H9 (cell line): ENCODE data around the gene EHMT2. TPM values are rescaled to one million over a fixed set of nuclear protein-coding genes. Genes with fewer than 3 reads are reported as not detected.
"Not testable (repeated sequence)": the region's sequence is repeated elsewhere in the genome, so short reads cannot be mapped to it uniquely, and the experiment has no call there.

Experiments used
- DNase-seq: peaks from one replicate; pipeline ENCODE4 v3.0.0-alpha.2; 2017
- H2AFZ ChIP-seq: one replicate; pipeline ENCODE4 v1.6.1; 2013; ENCODE audit warnings: mild to moderate bottlenecking, low read length, control low read depth, moderate library complexity
- H2AK5ac ChIP-seq: 2 replicates; pipeline ENCODE4 v1.6.1; 2013; ENCODE audit warnings: low read length, control low read depth, mixed read lengths; ENCODE audit not compliant: insufficient read length
- H2BK120ac ChIP-seq: one replicate; pipeline ENCODE4 v1.6.1; 2013; ENCODE audit warnings: low read depth, mild to moderate bottlenecking, low read length, control low read depth, inconsistent platforms; ENCODE audit not compliant: poor library complexity, severe bottlenecking
- H2BK12ac ChIP-seq: 2 replicates; pipeline ENCODE4 v1.6.1; 2013; ENCODE audit warnings: low read length, control low read depth, mixed read lengths, low read depth; ENCODE audit not compliant: insufficient read length
- H2BK15ac ChIP-seq: 2 replicates; pipeline ENCODE4 v1.6.1; 2013; ENCODE audit warnings: low read depth, low read length, control low read depth
- H2BK20ac ChIP-seq: one replicate; pipeline ENCODE4 v1.6.1; 2013; ENCODE audit warnings: low read depth, mild to moderate bottlenecking, low read length, control low read depth, inconsistent platforms; ENCODE audit not compliant: poor library complexity, severe bottlenecking
- H2BK5ac ChIP-seq: 2 replicates; pipeline ENCODE4 v1.6.1; 2013; ENCODE audit warnings: low read length, control low read depth, mixed read lengths; ENCODE audit not compliant: insufficient read length
- H3K14ac ChIP-seq: 2 replicates; pipeline ENCODE4 v1.6.1; 2013; ENCODE audit warnings: low read length, control low read depth; ENCODE audit not compliant: insufficient read depth
- H3K18ac ChIP-seq: 2 replicates; pipeline ENCODE4 v1.6.1; 2013; ENCODE audit warnings: low read depth, mild to moderate bottlenecking, mixed read lengths, low read length, control low read depth; ENCODE audit not compliant: insufficient read length
- H3K23ac ChIP-seq: 2 replicates; pipeline ENCODE4 v1.6.1; 2013; ENCODE audit warnings: low read length, control low read depth, mixed read lengths, low read depth; ENCODE audit not compliant: insufficient read length
- H3K23me2 ChIP-seq: 2 replicates; pipeline ENCODE4 v1.6.1; 2013; ENCODE audit warnings: low read depth, mild to moderate bottlenecking, mixed read lengths, low read length, control low read depth; ENCODE audit not compliant: insufficient read length, poor library complexity, severe bottlenecking
- H3K27ac ChIP-seq: 2 replicates; pipeline ENCODE4 v1.5.1; 2013; ENCODE audit warnings: low read length, control low read depth, mixed read lengths, low read depth; ENCODE audit not compliant: insufficient read length
- H3K27me3 ChIP-seq: 2 replicates; pipeline ENCODE4 v1.6.1; 2013; ENCODE audit warnings: low read length, control low read depth, inconsistent platforms; ENCODE audit not compliant: insufficient read depth
- H3K4ac ChIP-seq: 2 replicates; pipeline ENCODE4 v1.6.1; 2013; ENCODE audit warnings: low read depth, mild to moderate bottlenecking, control low read depth, inconsistent platforms, low read length, moderate library complexity
- H3K4me1 ChIP-seq: 2 replicates; pipeline ENCODE4 v1.6.1; 2013; ENCODE audit warnings: low read length, control low read depth, inconsistent platforms; ENCODE audit not compliant: insufficient read depth
- H3K4me2 ChIP-seq: 2 replicates; pipeline ENCODE4 v1.6.1; 2013; ENCODE audit warnings: low read length, control low read depth, mixed read lengths; ENCODE audit not compliant: insufficient read length, insufficient read depth
- H3K56ac ChIP-seq: 2 replicates; pipeline ENCODE4 v1.6.1; 2013; ENCODE audit warnings: low read depth, mild to moderate bottlenecking, mixed read lengths, low read length, control low read depth; ENCODE audit not compliant: insufficient read length
- H3K79me1 ChIP-seq: 2 replicates; pipeline ENCODE4 v1.6.1; 2013; ENCODE audit warnings: low read depth, mild to moderate bottlenecking, moderate library complexity, low read length, control low read depth, inconsistent platforms; ENCODE audit not compliant: insufficient read depth, poor library complexity, severe bottlenecking
- H3K79me2 ChIP-seq: 2 replicates; pipeline ENCODE4 v1.6.1; 2013; ENCODE audit warnings: low read length, control low read depth, inconsistent platforms; ENCODE audit not compliant: insufficient read depth
- H3K9ac ChIP-seq: 2 replicates; pipeline ENCODE4 v1.6.1; 2013; ENCODE audit warnings: low read length, control low read depth, mixed read lengths; ENCODE audit not compliant: insufficient read length; ENCODE audit errors: extremely low read depth
- H3K9me3 ChIP-seq: one replicate; pipeline ENCODE4 v1.6.1; 2013; ENCODE audit warnings: low read depth, low read length, inconsistent platforms; ENCODE audit not compliant: control insufficient read depth
- H3T11ph ChIP-seq: one replicate; pipeline ENCODE4 v1.6.1; 2013; ENCODE audit warnings: mild to moderate bottlenecking, low read length, control low read depth, inconsistent platforms
- H4K20me1 ChIP-seq: one replicate; pipeline ENCODE4 v1.6.1; 2013; ENCODE audit not compliant: control insufficient read depth, insufficient read length, insufficient read depth
- H4K5ac ChIP-seq: 2 replicates; pipeline ENCODE4 v1.6.1; 2013; ENCODE audit warnings: low read depth, mild to moderate bottlenecking, mixed read lengths, low read length, control low read depth; ENCODE audit not compliant: insufficient read length
- H4K8ac ChIP-seq: replicated peaks from 2 replicates; pipeline ENCODE4 v1.6.1; 2013; ENCODE audit warnings: low read length, control low read depth, mixed read lengths, low read depth; ENCODE audit not compliant: insufficient read length
- H4K91ac ChIP-seq: 2 replicates; pipeline ENCODE4 v1.6.1; 2013; ENCODE audit warnings: low read depth, mild to moderate bottlenecking, moderate library complexity, mixed read lengths, low read length, control low read depth; ENCODE audit not compliant: insufficient read length
- H3K27ac Mint-ChIP-seq, 3 experiments: 2 replicates in 2 of 3; 3 replicates in 1 of 3; pipeline ENCODE4 v1.8.0; 2020 to 2021; ENCODE audit warnings: mixed read lengths in 3 of 3, mild to moderate bottlenecking in 1 of 3, moderate library complexity in 1 of 3
- H3K27me3 Mint-ChIP-seq: 2 replicates; pipeline ENCODE4 v1.8.0; 2021; ENCODE audit warnings: low read depth, mild to moderate bottlenecking, moderate library complexity, mixed read lengths
- H3K36me3 Mint-ChIP-seq, 3 experiments: 2 replicates in 2 of 3; 3 replicates in 1 of 3; pipeline ENCODE4 v1.8.0; 2020 to 2021; ENCODE audit warnings: low read depth in 3 of 3, mixed read lengths in 3 of 3; ENCODE audit not compliant: insufficient read depth in 1 of 3
- H3K4me1 Mint-ChIP-seq, 2 experiments: 2 replicates each; pipeline ENCODE4 v1.8.0; 2020; ENCODE audit warnings: mixed read lengths in 2 of 2
- H3K4me3 Mint-ChIP-seq, 2 experiments: 2 replicates in 1 of 2; 3 replicates in 1 of 2; pipeline ENCODE4 v1.8.0; 2020 to 2021; ENCODE audit warnings: mild to moderate bottlenecking in 2 of 2, mixed read lengths in 2 of 2, moderate library complexity in 1 of 2
- H3K9me3 Mint-ChIP-seq, 2 experiments: 2 replicates in 1 of 2; 3 replicates in 1 of 2; pipeline ENCODE4 v1.8.0; 2020; ENCODE audit warnings: mild to moderate bottlenecking in 2 of 2, mixed read lengths in 2 of 2, moderate library complexity in 1 of 2
- CTCF ChIP-seq: fragments of 200-600 bp; sonication (generic); conservative IDR thresholded peaks from 3 replicates; pipeline ENCODE4 v1.8.0; 2021; ENCODE audit warnings: antibody characterized with exemption, mild to moderate bottlenecking
- WGBS: extraction: QIAGEN DNeasy Blood & Tissue Kit; methylation state at CpG from one replicate; pipeline ENCODE4 v1.1.7; 2013; ENCODE audit warnings: missing lambda C conversion rate, low lambda C conversion rate, mixed read lengths; ENCODE audit not compliant: insufficient read length; ENCODE audit errors: extremely low coverage; 5-methylcytosine and 5-hydroxymethylcytosine counted together
- total RNA-seq: library from RNA; stranded (reverse); gene quantifications from 2 replicates; pipeline ENCODE4 v1.2.1, GENCODE V29; 2021

The EHMT2 gene
- total RNA-seq, 1 experiment from 2014 or later = 124 TPM

GRCh38 chr6:31869343-31869742 is 28.2 kb downstream of the EHMT2 start:
- Histone ChIP-seq H3K27ac (no peak overlapping the region), H3K79me2 (no peaks in the 10 kb centered on the region), H3K56ac (no peak overlapping the region), H3K4me1 (peaks cover 3% of the 10 kb centered on the region; the same call in 1 of the 2 replicates), H4K91ac (no peak overlapping the region), H3K14ac (no peak overlapping the region), H3K18ac (no peak overlapping the region), H2BK20ac (no peak overlapping the region), H2BK120ac (no peak overlapping the region), H2BK15ac (no peak overlapping the region), H3K9me3 (no peaks in the 10 kb centered on the region), H3K79me1 (no peaks in the 10 kb centered on the region), H3K23me2 (no peaks in the 10 kb centered on the region), H4K20me1 (no peaks in the 10 kb centered on the region), H3K27me3 (no peaks in the 10 kb centered on the region), H2AFZ (no peak overlapping the region), H2AK5ac (no peak overlapping the region), H4K8ac (no peak overlapping the region), H2BK12ac (no peak overlapping the region), H3K4me2 (no peak overlapping the region), H3K23ac (no peak overlapping the region), H2BK5ac (no peak overlapping the region), H3T11ph (no peak overlapping the region), H3K4ac (no peak overlapping the region), H4K5ac (no peak overlapping the region), H3K9ac (no peak overlapping the region)
- no peaks in the 10 kb centered on the region for H3K36me3 Mint-ChIP-seq
- WGBS = no CpG with 5 or more reads among the region's 8 CpGs
- no peak for DNase-seq
- no peak overlapping the region for H3K4me3 Mint-ChIP-seq
- TF ChIP-seq CTCF = no peak
- peaks cover 13 to 37% of the 10 kb centered on the region in 2 experiments for H3K4me1 Mint-ChIP-seq
- no peaks in the 10 kb centered on the region for H3K9me3 Mint-ChIP-seq
- no peaks in the 10 kb centered on the region for H3K27me3 Mint-ChIP-seq
- peak overlapping the region in 1 of 3 experiments; percentile 48; a peak in 1 of 7 replicates for H3K27ac Mint-ChIP-seq

GRCh38 chr6:31868658-31868971 is 28.9 kb downstream of the EHMT2 start:
- not testable (repeated sequence) for H3K23ac ChIP-seq, H3K4ac ChIP-seq, H3K23me2 ChIP-seq, H3K27me3 Mint-ChIP-seq, H3K4me1 ChIP-seq, H3K9me3 Mint-ChIP-seq, H3K79me2 ChIP-seq, DNase-seq, H3K79me1 ChIP-seq, H3K9ac ChIP-seq, H2BK5ac ChIP-seq, H3K14ac ChIP-seq, H4K91ac ChIP-seq, H3K56ac ChIP-seq, H2BK120ac ChIP-seq, H2BK20ac ChIP-seq, H3K27ac ChIP-seq, H3K4me2 ChIP-seq, H2BK12ac ChIP-seq, H3K4me3 Mint-ChIP-seq, H2BK15ac ChIP-seq, H3T11ph ChIP-seq, H3K36me3 Mint-ChIP-seq, H3K18ac ChIP-seq, H4K20me1 ChIP-seq, H2AK5ac ChIP-seq, H2AFZ ChIP-seq, H3K9me3 ChIP-seq, H4K5ac ChIP-seq, H4K8ac ChIP-seq, H3K27me3 ChIP-seq
- peaks cover 15 to 39% of the 10 kb centered on the region in 2 experiments for H3K4me1 Mint-ChIP-seq
- H3K27ac Mint-ChIP-seq = peak overlapping the region in 1 of 3 experiments; percentile 86; a peak in 1 of 7 replicates
- no CpG with 5 or more reads among the region's 1 CpG for WGBS
